Tibial nerve (tissue), 4 donors: ENCODE data around the gene SUPT3H.

Source experiments
- CTCF ChIP-seq, 5 experiments: fragments of 200-600 bp in 3 of 5; fragments of 450-650 bp in 2 of 5; sonication (generic) in 3 of 5; IDR thresholded peaks; one replicate each; pipeline ENCODE4 v1.5.1; 2016 to 2019; ENCODE audit warnings: antibody characterized with exemption in 5 of 5, mild to moderate bottlenecking in 3 of 5, moderate library complexity in 2 of 5
- EP300 ChIP-seq, 2 donors: sonication (generic); formaldehyde crosslinking; IDR thresholded peaks; one replicate each; pipeline ENCODE4 v1.6.1; 2017; ENCODE audit warnings: antibody characterized with exemption in 2 of 2, mild to moderate bottlenecking in 1 of 2
- POLR2A ChIP-seq, 2 donors: fragments of 450-650 bp; IDR thresholded peaks; one replicate each; pipeline ENCODE4 v1.6.1; 2017; ENCODE audit warnings: antibody characterized with exemption in 2 of 2, mild to moderate bottlenecking in 2 of 2, moderate library complexity in 2 of 2

- no peak for TF ChIP-seq POLR2A (IDR thresholded peaks at IDR 0.05)
- no peak for TF ChIP-seq CTCF (IDR thresholded peaks at IDR 0.05)
- no peak for TF ChIP-seq EP300 (IDR thresholded peaks at IDR 0.05)
Measured at GRCh38 chr6:44949596-44950201, 428.0 kb downstream of the SUPT3H start.
